A549 treated with dexamethasone at 1 μM for 4 hours (cell line): ENCODE measurements around the gene DYNLL1. TPM values are rescaled to one million over a fixed set of nuclear protein-coding genes. Genes with fewer than 3 reads are reported as not detected.

ENCODE experiments used
- total RNA-seq: library from RNA; stranded (reverse); fragments of 200-300 nt; extraction: Qiagen RNA extraction; gene quantifications from 5 replicates; pipeline ENCODE4 v1.2.3, GENCODE V29; 2022

DYNLL1 gene
- total RNA-seq: 602 to 740 TPM (median 629 TPM) in 5 replicates

GRCh38 chr12:120495731-120496412 lies at the start of gene DYNLL1:
DYNLL1 (plus strand) TSS chr12:120496113; CDS start chr12:120496422, 309 bp downstream.

GRCh38 chr12:120469450-120470149 lies 26.3 kb upstream of the DYNLL1 start, which contains the start of gene SRSF9:
SRSF9 (minus strand) TSS chr12:120469748; CDS start chr12:120469609, 139 bp downstream.

DNA sequence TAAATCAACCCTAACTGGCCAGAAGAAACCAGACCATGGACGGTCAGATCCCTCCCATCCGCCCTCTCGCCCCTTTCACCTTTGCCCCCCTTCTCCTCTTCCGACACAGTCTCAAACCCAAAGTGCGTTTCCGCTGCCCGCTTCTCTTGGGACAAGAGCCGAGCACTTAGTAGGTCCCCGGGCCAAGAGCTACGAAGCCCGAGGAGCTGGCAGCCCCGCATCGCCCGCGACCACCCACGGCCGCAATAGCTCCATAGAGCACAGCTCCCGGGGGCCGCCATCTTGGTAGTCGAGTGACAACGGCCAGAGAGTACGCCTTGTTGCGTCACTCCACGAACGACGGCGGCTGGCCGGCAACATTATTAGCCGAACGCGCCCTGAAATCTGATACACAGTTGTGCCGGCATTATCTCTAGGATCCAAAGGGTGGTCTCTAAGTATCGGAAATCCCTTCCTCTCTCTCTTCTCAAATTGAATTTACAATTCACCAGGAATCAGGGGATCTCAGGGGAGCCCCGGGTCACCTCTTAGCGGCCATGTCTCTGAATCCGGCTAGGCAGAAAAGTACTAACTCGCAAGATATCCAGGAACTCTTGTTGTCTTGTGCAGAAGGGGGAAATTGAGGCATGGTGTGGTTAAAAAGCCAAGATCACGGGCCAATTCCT lies 33.1 kb downstream of the DYNLL1 start, which contains the start of gene COQ5:
TSS of gene COQ5 (minus strand) at position 298 of the 665 bp plus-strand sequence. CDS start at position 281, 17 bp downstream.

GRCh38 chr12:120534203-120534702 lies 38.3 kb downstream of the DYNLL1 start, which contains the start of gene RNF10:
RNF10 (plus strand) TSS chr12:120534356; CDS start chr12:120534812, 456 bp downstream.

Other genes starting within 250 kb of the DYNLL1 start
- 187 to 269 TPM (median 251 TPM) in 5 replicates for gene PXN, start 230.4 kb upstream of the DYNLL1 start, total RNA-seq
- gene RNU4-2, start 204.2 kb upstream of the DYNLL1 start, total RNA-seq: 23.5 TPM in 1 of 5 replicates, not detected in the others
- gene RNU4-1, start 202.9 kb upstream of the DYNLL1 start, total RNA-seq: not detected in 5 replicates
- 0.57 to 1.0 TPM (median 0.65 TPM) in 5 replicates for gene SIRT4, start 193.8 kb upstream of the DYNLL1 start, total RNA-seq
- 0.18 TPM in 1 of 5 replicates, not detected in the others for gene PLA2G1B, start 168.3 kb upstream of the DYNLL1 start, total RNA-seq
- gene MSI1, start 126.9 kb upstream of the DYNLL1 start, total RNA-seq: 0.99 to 1.9 TPM (median 1.2 TPM) in 5 replicates
- gene COX6A1, start 58.0 kb upstream of the DYNLL1 start, total RNA-seq: 768 to 832 TPM (median 783 TPM) in 5 replicates
- gene TRIAP1, start 49.7 kb upstream of the DYNLL1 start, total RNA-seq: 66.3 to 85.3 TPM (median 69.9 TPM) in 5 replicates
- gene GATC, start 49.7 kb upstream of the DYNLL1 start, total RNA-seq: 18.1 to 23.3 TPM (median 21.8 TPM) in 5 replicates
- 187 to 211 TPM (median 199 TPM) in 5 replicates for gene SRSF9, start 26.4 kb upstream of the DYNLL1 start, total RNA-seq
- 25.7 to 27.0 TPM (median 26.7 TPM) in 5 replicates for gene COQ5, start 33.0 kb downstream of the DYNLL1 start, total RNA-seq
- 93.9 to 116 TPM (median 103 TPM) in 5 replicates for gene RNF10, start 38.2 kb downstream of the DYNLL1 start, total RNA-seq
- 46.9 to 53.4 TPM (median 48.7 TPM) in 5 replicates for gene POP5, start 85.3 kb downstream of the DYNLL1 start, total RNA-seq
- gene CABP1, start 144.5 kb downstream of the DYNLL1 start, total RNA-seq: 0.18 to 0.54 TPM (median 0.28 TPM) in 5 replicates
- gene MLEC, start 191.0 kb downstream of the DYNLL1 start, total RNA-seq: 83.7 to 105 TPM (median 91.1 TPM) in 5 replicates
- 23.4 to 28.0 TPM (median 27.0 TPM) in 5 replicates for gene UNC119B, start 214.3 kb downstream of the DYNLL1 start, total RNA-seq
- gene ACADS, start 229.7 kb downstream of the DYNLL1 start, total RNA-seq: 8.8 to 11.9 TPM (median 9.7 TPM) in 5 replicates